Liver (tissue), 9 donors: Measurements from ENCODE around the gene FAM117A. TPM values are rescaled to one million over a fixed set of nuclear protein-coding genes. Genes with fewer than 3 reads are reported as not detected.

Experiments
- DNase-seq: peaks from one replicate; pipeline ENCODE4 v3.0.0-alpha.2; 2017; ENCODE audit warnings: low spot score
- H3K27ac ChIP-seq, 2 donors: one replicate each; pipeline ENCODE4 v1.7.0; 2013; ENCODE audit warnings: inconsistent platforms in 2 of 2, low read length in 2 of 2, control low read depth in 1 of 2, low read depth in 1 of 2, mild to moderate bottlenecking in 1 of 2
- H3K27me3 ChIP-seq, 4 donors: one replicate each; pipeline versions ENCODE4 v1.6.1 to v1.7.0; 2013; ENCODE audit warnings: low read length in 3 of 4, inconsistent platforms in 1 of 4, mild to moderate bottlenecking in 1 of 4, moderate library complexity in 1 of 4; ENCODE audit not compliant: control insufficient read depth in 4 of 4, insufficient read depth in 4 of 4
- H3K36me3 ChIP-seq, 4 donors: one replicate each; pipeline versions ENCODE4 v1.6.1 to v1.7.0; 2013; ENCODE audit warnings: low read length in 3 of 4, mild to moderate bottlenecking in 3 of 4, low read depth in 1 of 4, moderate library complexity in 1 of 4; ENCODE audit not compliant: control insufficient read depth in 4 of 4, insufficient read depth in 3 of 4
- H3K4me1 ChIP-seq, 4 donors: one replicate each; pipeline versions ENCODE4 v1.6.1 to v1.7.0; 2013; ENCODE audit warnings: low read length in 3 of 4, mild to moderate bottlenecking in 3 of 4, moderate library complexity in 1 of 4; ENCODE audit not compliant: control insufficient read depth in 4 of 4, insufficient read depth in 4 of 4
- H3K4me3 ChIP-seq, 3 donors: one replicate each; pipeline versions ENCODE4 v1.6.1 to v1.7.0; 2013; ENCODE audit warnings: low read length in 3 of 3, control low read depth in 1 of 3, low read depth in 1 of 3, mild to moderate bottlenecking in 1 of 3
- H3K9ac ChIP-seq, 2 donors: one replicate each; pipeline ENCODE4 v1.7.0; 2013; ENCODE audit warnings: low read length in 2 of 2, mild to moderate bottlenecking in 2 of 2, moderate library complexity in 2 of 2, control low read depth in 1 of 2, low read depth in 1 of 2
- H3K9me3 ChIP-seq, 4 donors: one replicate each; pipeline versions ENCODE4 v1.6.1 to v1.7.0; 2013; ENCODE audit warnings: low read length in 3 of 4; ENCODE audit not compliant: control insufficient read depth in 4 of 4
- EGR1 ChIP-seq, 2 donors: IDR thresholded peaks; 2 replicates each; pipeline ENCODE4 v1.6.1; 2016 to 2018; ENCODE audit warnings: antibody characterized with exemption in 2 of 2, low read depth in 2 of 2
- FOXA1 ChIP-seq: IDR thresholded peaks from 2 replicates; pipeline ENCODE4 v1.6.1; 2016; ENCODE audit warnings: antibody characterized with exemption
- FOXA2 ChIP-seq: IDR thresholded peaks from 2 replicates; pipeline ENCODE4 v1.6.1; 2016; ENCODE audit warnings: antibody characterized with exemption
- GABPA ChIP-seq, 2 donors: IDR thresholded peaks in 1 of 2; conservative IDR thresholded peaks in 1 of 2; 2 replicates each; pipeline ENCODE4 v1.6.1; 2016; ENCODE audit warnings: antibody characterized with exemption in 2 of 2, mild to moderate bottlenecking in 1 of 2, moderate library complexity in 1 of 2
- HNF4A ChIP-seq, 2 donors: conservative IDR thresholded peaks; 2 replicates each; pipeline ENCODE4 v1.6.1; 2016; ENCODE audit warnings: antibody characterized with exemption in 2 of 2, mild to moderate bottlenecking in 2 of 2
- HNF4G ChIP-seq: IDR thresholded peaks from 2 replicates; pipeline ENCODE4 v1.6.1; 2016; ENCODE audit warnings: antibody characterized with exemption
- JUND ChIP-seq, 2 donors: IDR thresholded peaks; 2 replicates each; pipeline ENCODE4 v1.6.1; 2016; ENCODE audit warnings: antibody characterized with exemption in 2 of 2
- MAX ChIP-seq: IDR thresholded peaks from 2 replicates; pipeline ENCODE4 v1.6.1; 2016; ENCODE audit warnings: antibody characterized with exemption
- NR2F2 ChIP-seq: IDR thresholded peaks from 2 replicates; pipeline ENCODE4 v1.6.1; 2016; ENCODE audit warnings: antibody characterized with exemption
- RAD21 ChIP-seq, 2 donors: IDR thresholded peaks; 2 replicates each; pipeline ENCODE4 v1.6.1; 2016; ENCODE audit warnings: antibody characterized with exemption in 2 of 2, mild to moderate bottlenecking in 2 of 2
- RXRA ChIP-seq, 2 donors: IDR thresholded peaks; 2 replicates each; pipeline ENCODE4 v1.6.1; 2017 to 2018; ENCODE audit warnings: antibody characterized with exemption in 2 of 2, mild to moderate bottlenecking in 1 of 2
- SP1 ChIP-seq: IDR thresholded peaks from 2 replicates; pipeline ENCODE4 v1.6.1; 2018; ENCODE audit warnings: antibody characterized with exemption, mild to moderate bottlenecking
- TAF1 ChIP-seq: conservative IDR thresholded peaks from 2 replicates; pipeline ENCODE4 v1.6.1; 2016; ENCODE audit warnings: antibody characterized with exemption, mild to moderate bottlenecking
- YY1 ChIP-seq: IDR thresholded peaks from 2 replicates; pipeline ENCODE4 v1.6.1; 2016; ENCODE audit warnings: antibody characterized with exemption, mild to moderate bottlenecking
- ZBTB33 ChIP-seq: IDR thresholded peaks from 2 replicates; pipeline ENCODE4 v1.6.1; 2016; ENCODE audit warnings: antibody characterized with exemption
- WGBS: extraction: QIAGEN DNeasy Blood & Tissue Kit; methylation state at CpG from one replicate; pipeline ENCODE4 v1.1.7; 2013; 5-methylcytosine and 5-hydroxymethylcytosine counted together
- polyA plus RNA-seq, 2 donors: library from polyadenylated mRNA; stranded (reverse) in 1 of 2; unstranded in 1 of 2; fragments of 200-250 nt in 1 of 2; fragments of >200 nt in 1 of 2; fragmentation: Nextera tagmentation in 1 of 2; extraction: Ambion mirVana in 1 of 2; gene quantifications; one replicate each; pipeline versions ENCODE4 v1.2.1 to v1.2.3, GENCODE V29; 2013 to 2015
- total RNA-seq, 2 donors: library from RNA; depleted of rRNA; stranded (reverse); fragments of >200 nt; gene quantifications; one replicate each; pipeline ENCODE4 v1.2.3, GENCODE V29; 2014
- TF ChIP-seq, protein P1 (sequence below): IDR thresholded peaks from 2 replicates; pipeline ENCODE4 v1.6.1; 2016; ENCODE audit warnings: antibody characterized with exemption, mild to moderate bottlenecking
- TF ChIP-seq, protein P2 (sequence below): IDR thresholded peaks from 2 replicates; pipeline ENCODE4 v1.6.1; 2016; ENCODE audit warnings: antibody characterized with exemption
- donor health status: healthy.
- donor health status: healthy.
- donor health status: healthy.
- donor health status: healthy.
- donor health status: healthy.

The FAM117A gene
- total and polyA plus RNA-seq, 4 donors, result 4.5 to 39.3 (median 5.5) TPM

DNA sequence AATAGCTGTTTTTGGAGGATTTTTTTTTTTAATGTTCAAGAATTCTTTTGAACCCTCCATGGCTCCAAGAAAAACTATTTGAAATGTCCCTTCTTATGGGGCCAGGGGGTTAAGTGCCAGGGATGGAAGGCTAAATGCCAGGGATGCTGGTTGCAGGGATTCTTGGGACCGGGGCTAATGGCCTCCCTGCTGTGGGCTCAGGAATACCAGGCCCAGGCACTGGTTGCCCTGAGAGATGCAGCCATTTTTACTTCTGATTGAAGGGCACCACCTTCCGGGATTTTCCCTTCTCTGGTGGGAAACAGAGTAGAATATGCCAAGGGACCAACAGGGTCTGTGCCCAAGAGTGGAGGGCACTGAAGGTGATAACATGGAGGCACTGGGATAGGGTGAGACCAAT is 13.6 kb upstream of the FAM117A start:
- WGBS, result 87% methylated on average over 2 of the region's 2 CpGs
- DNase-seq, result no peak
- Histone ChIP-seq H3K9me3 (no peaks in the 10 kb centered on the region), H3K27ac (no peak overlapping the region), H3K4me1 (no peaks in the 10 kb centered on the region), H3K9ac (no peak overlapping the region), H3K36me3 (no peaks in the 10 kb centered on the region), H3K27me3 (no peaks in the 10 kb centered on the region), H3K4me3 (no peak overlapping the region)
- TF ChIP-seq TAF1 (no peak), HNF4A (conservative IDR thresholded peaks at IDR 0.05) (no peak), GABPA (IDR thresholded peaks at IDR 0.05 in 1 of 2, conservative IDR thresholded peaks at IDR 0.05 in 1 of 2) (no peak), JUND (IDR thresholded peaks at IDR 0.05) (no peak), HNF4G (no peak), RXRA (IDR thresholded peaks at IDR 0.05) (no peak), FOXA1 (no peak), ZBTB33 (no peak), RAD21 (IDR thresholded peaks at IDR 0.05) (no peak), NR2F2 (no peak), FOXA2 (no peak), EGR1 (IDR thresholded peaks at IDR 0.05; ENCODE audit: low read depth in 2 of 2) (no peak)
- TF ChIP-seq, protein P1, sequence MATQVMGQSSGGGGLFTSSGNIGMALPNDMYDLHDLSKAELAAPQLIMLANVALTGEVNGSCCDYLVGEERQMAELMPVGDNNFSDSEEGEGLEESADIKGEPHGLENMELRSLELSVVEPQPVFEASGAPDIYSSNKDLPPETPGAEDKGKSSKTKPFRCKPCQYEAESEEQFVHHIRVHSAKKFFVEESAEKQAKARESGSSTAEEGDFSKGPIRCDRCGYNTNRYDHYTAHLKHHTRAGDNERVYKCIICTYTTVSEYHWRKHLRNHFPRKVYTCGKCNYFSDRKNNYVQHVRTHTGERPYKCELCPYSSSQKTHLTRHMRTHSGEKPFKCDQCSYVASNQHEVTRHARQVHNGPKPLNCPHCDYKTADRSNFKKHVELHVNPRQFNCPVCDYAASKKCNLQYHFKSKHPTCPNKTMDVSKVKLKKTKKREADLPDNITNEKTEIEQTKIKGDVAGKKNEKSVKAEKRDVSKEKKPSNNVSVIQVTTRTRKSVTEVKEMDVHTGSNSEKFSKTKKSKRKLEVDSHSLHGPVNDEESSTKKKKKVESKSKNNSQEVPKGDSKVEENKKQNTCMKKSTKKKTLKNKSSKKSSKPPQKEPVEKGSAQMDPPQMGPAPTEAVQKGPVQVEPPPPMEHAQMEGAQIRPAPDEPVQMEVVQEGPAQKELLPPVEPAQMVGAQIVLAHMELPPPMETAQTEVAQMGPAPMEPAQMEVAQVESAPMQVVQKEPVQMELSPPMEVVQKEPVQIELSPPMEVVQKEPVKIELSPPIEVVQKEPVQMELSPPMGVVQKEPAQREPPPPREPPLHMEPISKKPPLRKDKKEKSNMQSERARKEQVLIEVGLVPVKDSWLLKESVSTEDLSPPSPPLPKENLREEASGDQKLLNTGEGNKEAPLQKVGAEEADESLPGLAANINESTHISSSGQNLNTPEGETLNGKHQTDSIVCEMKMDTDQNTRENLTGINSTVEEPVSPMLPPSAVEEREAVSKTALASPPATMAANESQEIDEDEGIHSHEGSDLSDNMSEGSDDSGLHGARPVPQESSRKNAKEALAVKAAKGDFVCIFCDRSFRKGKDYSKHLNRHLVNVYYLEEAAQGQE, result no peak
- TF ChIP-seq, protein P2, sequence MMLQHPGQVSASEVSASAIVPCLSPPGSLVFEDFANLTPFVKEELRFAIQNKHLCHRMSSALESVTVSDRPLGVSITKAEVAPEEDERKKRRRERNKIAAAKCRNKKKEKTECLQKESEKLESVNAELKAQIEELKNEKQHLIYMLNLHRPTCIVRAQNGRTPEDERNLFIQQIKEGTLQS, result no peak

DNA sequence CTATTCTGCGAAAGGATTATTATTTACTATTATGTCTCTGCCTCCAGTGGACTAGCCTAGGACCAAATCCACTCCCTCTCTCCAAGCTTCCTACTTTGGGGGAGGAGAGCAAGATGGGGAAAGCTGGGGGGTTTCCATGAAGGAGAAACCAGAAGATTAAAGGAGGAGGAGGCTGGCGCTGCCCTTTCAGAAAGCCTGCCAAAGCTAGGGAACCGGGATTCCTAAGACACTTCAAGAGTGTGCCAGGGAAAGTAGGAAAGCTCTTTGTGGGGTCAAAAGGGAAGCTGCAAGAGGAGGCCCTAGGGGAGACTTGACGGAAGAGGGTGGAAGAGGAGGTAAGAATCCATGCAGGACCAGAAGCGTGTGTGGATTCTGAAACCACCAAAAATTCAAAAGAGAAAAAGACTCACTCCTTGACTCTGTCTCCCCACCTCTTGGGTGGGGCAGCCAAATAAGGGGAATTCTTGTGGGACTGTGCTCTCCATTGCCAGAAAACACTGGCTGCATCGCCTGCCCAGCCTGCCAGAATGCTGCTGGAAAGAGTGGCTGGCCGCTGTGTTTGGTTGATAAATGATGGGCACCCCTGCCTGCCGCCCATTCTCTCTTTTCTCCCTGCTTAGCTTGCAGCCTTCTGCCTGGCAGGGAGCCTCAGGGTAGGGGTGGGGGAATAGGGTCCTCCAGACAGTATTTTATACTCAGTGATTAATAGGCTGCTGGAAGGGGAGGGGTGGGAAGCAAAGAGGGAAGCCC is 12.8 kb upstream of the FAM117A start:
- no peak for DNase-seq
- WGBS, result 88% methylated on average over 8 of the region's 8 CpGs

More for the DNA sequence above, 12.8 kb upstream of the FAM117A start:
- no peaks in the 10 kb centered on the region for H3K9me3 ChIP-seq
- no peak overlapping the region for H3K4me3 ChIP-seq
- no peaks in the 10 kb centered on the region for H3K36me3 ChIP-seq
- no peak overlapping the region for H3K27ac ChIP-seq
- H3K4me1 ChIP-seq, result no peaks in the 10 kb centered on the region
- no peaks in the 10 kb centered on the region for H3K27me3 ChIP-seq
- H3K9ac ChIP-seq, result no peak overlapping the region
- no peak for TF ChIP-seq JUND (IDR thresholded peaks at IDR 0.05)
- TF ChIP-seq GABPA (IDR thresholded peaks at IDR 0.05 in 1 of 2, conservative IDR thresholded peaks at IDR 0.05 in 1 of 2), result no peak
- TF ChIP-seq TAF1, result no peak
- TF ChIP-seq, protein P2, result no peak
- TF ChIP-seq HNF4A (conservative IDR thresholded peaks at IDR 0.05), result no peak
- no peak for TF ChIP-seq EGR1 (IDR thresholded peaks at IDR 0.05; ENCODE audit: low read depth in 2 of 2)
- no peak for TF ChIP-seq MAX
- no peak for TF ChIP-seq SP1
- no peak for TF ChIP-seq HNF4G
- TF ChIP-seq RAD21 (IDR thresholded peaks at IDR 0.05), result no peak
- TF ChIP-seq FOXA1, result no peak
- no peak for TF ChIP-seq YY1
